Skeletal muscle cell (primary cell): ENCODE results near the gene LRRC8E.
A peak's percentile ranks its signal among the peaks of the same experiment; 100 is the strongest.

Source experiments
- DNase-seq: peaks from one replicate; pipeline ENCODE4 v3.0.0-alpha.2; 2010; ENCODE audit warnings: low read depth
- H3K4me3 ChIP-seq: 2 replicates; pipeline ENCODE4 v1.5.1; 2011; ENCODE audit warnings: low read depth, mild to moderate bottlenecking, control low read depth, low read length, moderate library complexity

Gene LRRC8E

DNA sequence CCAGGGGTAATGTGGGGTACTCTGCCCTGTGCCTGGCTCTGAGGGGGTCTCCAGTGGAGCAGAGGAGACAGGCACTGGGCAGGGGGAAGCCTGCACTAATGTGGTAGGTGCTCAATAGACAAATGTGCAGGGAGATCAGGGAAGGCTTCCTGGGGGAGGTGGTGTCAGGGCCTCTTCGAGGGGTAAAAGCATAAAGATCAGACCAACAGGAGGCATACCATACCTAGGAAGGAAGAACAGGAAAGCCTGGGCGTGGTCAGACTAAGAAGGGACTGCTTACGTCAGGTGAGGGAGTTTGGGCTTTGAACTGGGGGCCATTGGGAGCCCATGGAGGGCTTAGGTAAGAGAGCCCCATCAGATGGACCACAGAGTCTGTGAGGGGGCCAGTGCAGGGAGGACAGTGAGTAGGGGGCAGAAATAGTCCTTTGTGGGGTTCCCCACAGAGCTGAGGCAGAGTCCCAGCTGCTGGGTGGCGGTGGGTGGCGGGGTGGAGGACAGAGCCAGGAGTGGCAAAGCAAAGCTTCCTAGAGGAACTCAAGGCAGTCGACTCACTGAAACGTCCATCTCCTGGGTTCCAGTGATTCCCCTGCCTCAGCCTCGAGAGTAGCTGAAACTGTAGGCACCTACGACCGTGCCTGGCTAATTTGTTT, 22.9 kb upstream of the LRRC8E start:
- no peak overlapping the region for H3K4me3 ChIP-seq

DNA sequence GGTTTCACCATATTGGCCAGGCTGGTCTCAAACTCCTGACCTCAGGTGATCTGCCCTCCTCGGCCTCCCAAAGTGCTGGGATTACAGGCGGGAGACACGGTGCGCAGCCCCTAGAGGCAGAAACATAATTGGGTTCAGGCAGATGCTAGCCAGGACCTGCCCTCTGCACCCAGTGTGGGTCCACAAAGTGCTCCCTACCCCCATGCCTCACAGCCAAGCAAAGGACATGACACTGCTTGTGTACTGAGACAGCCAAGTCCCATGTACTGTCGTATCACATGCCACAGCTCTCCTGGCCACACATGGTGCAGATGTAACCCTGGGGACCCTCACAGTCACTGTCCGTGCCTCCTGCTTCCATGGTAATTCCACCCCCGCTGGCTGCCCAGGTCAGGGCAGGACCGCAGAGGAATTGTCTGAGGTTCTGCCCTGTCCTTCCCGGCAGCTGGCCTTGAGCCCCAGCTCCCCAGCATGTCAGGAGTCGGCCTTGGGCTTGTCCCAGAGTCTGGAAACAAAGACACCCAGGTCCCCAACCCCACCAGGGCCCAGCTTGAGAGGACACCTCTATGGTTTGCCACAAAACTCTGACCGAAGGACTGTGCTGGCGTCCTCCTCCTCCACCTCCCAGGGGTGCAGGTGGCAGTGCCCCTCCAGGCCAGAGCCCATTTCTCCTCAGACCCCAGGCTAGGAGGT, 21.8 kb upstream of the LRRC8E start:
- DNase-seq = no peak

More for the DNA sequence above, 22.9 kb upstream of the LRRC8E start:
- no peak for DNase-seq

DNA sequence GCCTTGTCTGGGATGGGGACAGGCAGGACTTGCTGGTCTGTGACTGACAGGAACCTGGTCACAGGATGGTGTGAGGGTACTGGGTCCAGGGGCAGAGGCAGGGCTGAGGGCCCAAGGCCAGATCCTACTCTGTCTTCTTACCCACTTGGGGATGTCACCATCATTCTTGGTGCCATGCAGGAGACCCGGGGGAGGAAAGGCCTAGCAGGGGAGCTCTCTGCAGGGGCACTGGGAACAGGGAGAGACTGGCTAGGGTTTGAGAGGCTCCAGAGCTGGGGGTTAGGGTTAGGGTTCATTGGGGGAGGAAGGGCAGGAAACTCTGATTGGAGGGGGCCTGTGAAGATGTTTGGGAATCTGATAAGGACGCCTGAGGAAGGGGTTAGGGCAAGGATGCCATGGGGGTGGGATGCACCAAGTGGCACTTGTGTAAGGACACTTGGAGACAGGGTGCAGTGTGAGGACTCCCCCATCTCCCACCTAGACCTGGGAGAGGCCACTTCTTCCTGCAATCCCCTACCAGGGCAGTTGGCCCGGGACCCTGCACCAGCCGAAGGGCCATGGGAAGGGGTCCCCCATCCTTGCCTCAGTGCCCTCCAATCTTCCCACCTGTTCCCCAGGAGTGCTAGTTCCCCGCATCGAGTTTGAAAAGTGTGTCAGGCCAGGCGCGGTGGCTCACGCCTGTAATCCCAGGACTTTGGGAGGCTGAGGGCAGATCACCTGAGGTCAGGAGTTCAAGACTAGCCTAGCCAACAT, 21.0 kb upstream of the LRRC8E start:
- H3K4me3 ChIP-seq = no peak overlapping the region
- DNase-seq = no peak

More for the DNA sequence above, 21.8 kb upstream of the LRRC8E start:
- H3K4me3 ChIP-seq = no peak overlapping the region

DNA sequence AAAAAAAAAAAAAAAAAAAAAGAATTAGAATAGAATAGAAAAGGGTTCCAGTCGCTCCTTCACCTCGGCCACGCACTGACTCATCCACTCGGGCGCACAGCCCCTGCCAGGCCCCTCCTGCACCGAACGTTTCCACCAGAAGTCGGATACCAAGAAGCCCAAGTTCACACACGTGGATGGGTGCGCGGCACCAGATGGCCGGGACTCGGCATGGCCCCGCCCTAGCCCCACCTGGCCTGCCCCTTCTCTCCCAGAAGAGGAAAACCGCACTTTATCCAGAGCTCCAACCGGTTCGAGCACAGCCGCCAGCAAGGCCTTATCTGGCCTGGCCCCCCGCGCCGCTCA, 20.0 kb upstream of the LRRC8E start:
- no peak for DNase-seq
- H3K4me3 ChIP-seq = no peak overlapping the region

DNA sequence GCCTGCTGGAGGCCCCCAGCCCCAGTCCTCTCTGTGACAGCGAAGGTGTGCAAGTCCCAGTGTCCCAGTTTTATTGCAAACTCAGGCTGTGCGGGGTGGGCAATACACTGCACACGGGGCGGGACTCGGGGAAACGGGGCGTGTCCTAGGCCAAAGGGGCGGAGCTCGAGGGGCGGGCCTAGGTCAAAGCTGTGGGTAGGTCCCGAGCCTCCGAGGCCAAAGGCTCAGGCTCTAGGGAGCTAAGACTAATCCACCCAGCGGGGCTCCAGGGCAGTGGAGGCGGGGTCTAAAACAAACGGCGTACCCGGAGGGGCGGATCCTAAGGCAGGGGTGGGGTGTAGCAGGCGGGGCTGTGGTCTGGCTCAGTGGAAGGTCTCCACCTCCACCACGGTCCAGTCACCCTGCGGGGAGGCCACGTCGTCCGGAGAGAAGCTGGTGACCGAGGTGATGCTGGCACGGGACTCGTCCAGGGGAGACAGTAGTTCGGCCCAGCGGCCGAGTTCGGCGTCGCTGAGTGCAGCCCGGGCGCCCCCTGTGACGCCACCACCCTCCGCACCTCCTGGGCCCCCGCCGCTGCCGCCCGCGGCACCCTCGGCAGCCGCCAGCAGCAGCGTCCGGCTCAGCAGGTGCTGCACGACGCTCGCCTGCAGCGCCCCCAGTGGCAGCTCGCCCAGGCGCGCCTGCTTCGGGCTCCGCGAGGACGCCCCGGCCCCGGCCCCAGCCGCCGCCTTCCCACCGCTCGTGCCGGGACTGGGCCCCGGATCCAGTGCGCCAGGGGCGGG, 19.4 kb upstream of the LRRC8E start:
- no peak for DNase-seq
- H3K4me3 ChIP-seq = peak overlapping the region; percentile 47

DNA sequence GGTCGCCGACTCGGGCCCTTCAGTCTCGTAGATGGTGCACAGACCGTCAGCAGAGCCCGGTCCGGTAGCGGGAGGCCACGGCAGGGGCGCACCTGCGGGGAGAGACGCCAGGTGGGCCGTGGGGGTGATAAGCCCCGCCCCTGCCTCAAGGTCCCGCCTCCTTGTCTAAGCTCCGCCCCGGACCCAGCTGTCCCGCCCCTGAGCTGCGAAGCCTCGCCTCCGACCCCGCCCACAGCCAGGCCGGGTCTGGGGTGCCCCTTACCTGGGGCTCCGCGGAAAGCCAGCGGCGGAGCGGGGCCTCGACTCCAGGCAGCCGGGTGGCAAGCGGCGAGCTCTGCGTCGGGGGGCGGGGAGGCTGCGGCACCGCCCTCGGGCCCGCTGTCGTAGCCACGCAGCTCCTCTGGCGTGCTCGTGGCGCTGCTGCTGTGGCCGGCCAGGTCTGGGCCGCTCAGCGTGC, 18.8 kb upstream of the LRRC8E start:
- no peak for DNase-seq
- peak overlapping the region; percentile 47 for H3K4me3 ChIP-seq

DNA sequence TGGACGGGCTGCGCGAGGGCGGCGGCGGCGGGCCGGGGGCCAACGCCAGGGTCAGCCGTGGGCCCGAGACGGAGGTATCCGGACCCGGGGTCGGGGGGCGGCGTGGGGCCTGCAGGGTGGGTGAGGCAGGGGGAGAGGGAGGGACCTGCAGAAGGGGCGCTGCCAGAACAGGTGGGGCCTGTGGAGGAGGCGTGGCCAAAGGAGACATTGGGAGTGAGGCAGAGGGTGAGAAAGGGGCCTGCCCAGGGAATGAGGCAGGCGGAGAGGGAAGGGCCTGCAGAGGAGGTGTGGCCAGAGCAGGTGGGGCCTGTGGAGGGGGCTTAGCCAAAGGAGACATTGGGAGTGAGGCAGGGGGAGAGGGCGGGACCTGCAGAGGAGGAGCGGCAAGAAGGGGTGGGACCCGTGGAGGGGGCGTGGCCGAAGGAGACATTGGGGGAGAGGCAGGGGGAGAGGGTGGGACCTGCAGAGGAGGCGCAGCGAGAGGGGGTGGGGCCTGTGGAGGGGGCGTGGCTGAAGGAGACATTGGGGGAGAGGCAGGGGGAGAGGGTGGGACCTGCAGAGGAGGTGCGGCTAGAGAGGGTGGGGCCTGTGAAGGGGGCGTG, 18.3 kb upstream of the LRRC8E start:
- H3K4me3 ChIP-seq = peak overlapping the region; percentile 47
- DNase-seq = no peak

DNA sequence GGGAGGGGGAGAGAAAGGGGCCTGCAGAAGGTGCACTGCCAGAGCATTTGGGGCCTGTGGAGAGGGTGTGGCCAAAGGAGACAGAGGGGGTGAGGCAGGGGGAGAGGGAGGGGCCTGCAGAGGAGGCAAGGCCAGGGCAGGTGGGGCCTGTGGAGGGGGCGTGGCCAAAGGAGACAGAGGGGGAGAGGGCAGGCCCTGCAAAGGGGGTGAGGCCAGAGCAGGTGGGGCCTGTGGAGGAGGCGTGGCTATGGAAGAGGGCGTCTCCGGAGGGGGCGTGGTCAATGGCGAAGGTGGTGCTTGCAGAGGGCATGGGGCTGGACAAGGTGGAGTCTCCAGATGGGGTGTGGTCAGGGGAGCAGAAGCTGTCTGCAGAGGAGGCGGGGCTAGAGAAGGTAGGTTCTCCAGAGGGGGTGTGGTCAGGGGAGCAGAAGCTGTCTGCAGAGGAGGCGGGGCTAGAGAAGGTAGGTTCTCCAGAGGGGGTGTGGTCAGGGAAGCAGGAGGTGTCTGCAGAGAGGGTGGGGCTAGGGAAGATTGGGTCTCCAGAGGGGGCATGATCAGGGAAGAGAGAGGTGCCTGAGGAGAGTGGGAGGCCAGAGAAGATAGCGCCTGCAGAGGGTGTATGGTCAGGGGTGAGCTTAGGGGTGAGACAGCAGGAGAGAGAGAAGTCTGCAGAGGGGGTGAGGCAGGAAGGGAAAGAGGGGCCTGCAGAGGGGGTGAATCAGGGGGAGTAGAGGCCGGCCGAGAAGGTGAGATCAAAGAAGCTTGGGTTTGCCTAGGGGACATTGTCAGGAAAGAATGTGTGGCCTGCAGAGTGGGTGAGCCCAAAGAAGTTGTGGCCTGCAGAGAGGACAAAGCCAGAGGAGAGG, 17.5 kb upstream of the LRRC8E start:
- no peak for DNase-seq
- no peak overlapping the region for H3K4me3 ChIP-seq

DNA sequence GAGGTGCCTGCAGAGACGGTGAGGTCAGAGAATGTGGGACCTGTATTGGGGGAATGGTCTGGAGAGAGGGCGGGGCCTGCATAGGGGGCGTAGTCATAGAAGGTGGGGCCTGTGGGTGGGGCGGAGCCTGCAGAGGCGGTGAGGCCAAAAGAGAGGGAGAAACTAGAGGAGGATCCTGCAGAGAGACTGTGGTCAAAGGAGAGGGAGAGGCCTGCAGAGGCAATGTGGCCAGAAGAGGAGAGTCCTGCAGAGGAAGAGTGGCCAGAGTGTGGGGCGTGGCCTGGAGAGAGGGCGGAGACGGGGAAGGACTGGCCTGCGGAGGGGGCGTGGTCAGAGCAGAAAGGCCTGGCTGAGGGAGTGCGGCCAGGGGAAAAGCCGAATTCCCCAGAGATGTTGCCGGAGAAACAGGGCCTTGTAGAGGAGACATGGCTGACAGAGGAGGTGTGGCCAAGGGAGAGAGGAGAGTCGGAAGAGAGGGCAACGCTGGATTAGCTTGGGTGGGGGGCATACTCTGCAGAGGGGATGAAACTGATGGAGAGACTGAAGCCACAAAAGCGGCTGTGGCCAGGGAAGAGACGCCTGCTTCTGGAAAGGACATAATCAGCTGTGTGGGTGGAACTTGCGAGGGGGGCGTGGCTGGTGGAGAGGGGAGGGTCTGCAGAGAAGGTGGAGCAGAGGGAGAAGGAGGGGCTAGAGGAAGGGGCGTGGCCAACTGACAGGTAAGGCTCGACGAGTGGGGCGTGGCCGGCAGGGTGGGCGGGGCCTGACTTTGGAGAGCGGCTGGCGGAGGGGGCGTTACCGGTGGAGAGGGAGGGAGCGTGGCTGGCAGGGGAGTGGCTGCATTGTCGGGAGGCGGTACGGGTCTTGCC, 16.6 kb upstream of the LRRC8E start:
- DNase-seq = peak; percentile 74
- peak overlapping the region; percentile 40 for H3K4me3 ChIP-seq

DNA sequence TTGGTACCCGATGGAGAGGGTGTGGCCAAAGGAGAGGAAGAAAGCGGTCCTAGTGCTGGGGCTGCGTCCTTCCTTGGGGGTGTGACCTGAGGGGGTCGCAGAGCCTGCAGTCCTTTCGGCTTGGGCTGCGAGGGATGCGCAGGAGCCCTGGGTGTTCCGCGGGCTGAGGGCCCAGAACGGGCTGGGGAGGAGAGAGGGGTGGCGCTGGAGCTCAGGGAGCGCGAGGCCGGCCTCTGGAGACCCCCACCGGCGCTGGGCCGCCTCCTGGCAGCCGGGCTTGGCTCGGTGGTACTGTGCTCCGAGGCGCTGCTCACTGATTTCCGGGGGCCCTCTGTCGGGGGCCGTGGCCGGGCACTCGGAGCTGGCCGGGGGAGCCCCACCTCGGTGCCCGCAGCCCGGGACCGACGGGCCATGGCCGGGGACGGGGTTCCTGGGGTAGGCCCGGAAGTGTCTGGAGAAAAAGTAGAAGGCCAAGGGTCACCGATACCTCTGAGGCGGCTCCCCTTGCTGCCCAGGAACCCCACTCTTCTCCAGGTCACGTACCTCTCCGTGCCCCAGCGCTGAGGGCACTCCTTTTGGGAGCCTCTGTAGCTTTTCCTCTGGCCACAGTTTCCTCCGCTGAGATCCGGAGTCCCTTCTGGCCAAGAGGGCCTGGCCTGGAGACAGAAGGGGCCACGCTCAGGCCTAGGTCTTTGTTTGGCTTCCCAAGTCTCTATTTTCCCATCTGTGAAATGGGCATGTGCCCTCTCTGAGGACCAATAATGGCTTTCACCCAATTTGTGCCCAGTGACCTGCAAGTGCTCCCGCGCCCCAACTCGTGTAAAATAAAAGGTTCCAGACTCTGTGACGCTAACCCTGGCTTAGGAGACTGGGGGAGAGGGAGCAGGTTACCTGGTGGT, 15.8 kb upstream of the LRRC8E start:
- no peak for DNase-seq
- peak overlapping the region; percentile 40 for H3K4me3 ChIP-seq

DNA sequence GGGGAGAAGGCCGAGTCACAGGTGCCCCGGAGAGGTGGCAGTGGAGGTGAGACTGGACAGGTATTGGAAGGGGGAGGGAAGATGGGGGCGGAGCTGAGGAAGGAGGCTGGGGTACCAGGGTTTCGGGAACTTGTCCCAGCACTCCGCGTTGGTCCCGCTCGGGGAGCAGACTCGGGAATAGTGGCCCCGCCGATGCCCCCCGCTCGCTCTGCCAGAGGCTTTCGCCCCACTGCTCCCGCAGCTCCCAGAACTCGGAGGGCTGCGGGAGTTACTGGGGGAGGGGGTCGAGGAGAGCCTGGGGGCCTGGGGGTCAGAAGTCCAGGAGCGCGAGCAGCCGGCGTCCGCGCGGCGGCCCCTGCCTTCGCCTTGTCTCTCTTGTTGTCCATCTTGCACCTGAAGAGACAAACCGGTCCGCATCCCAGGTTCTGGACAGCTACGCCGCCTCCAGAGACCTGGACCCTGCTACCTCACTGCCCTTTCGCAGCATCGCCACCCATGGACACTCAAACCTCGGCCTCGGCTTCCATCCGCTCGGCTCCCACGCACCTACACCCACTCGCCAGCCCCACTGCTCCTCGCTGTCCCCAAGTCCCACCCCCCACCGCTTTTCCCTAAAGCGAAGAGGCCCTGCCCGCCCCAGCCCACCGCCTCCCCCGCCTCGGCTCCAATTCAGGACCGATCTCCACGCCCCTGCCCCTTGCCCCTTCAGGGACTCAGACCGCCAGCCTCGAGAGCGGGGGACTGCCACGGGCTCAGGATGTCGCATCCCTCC, 14.8 kb upstream of the LRRC8E start:
- DNase-seq = no peak
- peak overlapping the region; percentile 20 for H3K4me3 ChIP-seq

DNA sequence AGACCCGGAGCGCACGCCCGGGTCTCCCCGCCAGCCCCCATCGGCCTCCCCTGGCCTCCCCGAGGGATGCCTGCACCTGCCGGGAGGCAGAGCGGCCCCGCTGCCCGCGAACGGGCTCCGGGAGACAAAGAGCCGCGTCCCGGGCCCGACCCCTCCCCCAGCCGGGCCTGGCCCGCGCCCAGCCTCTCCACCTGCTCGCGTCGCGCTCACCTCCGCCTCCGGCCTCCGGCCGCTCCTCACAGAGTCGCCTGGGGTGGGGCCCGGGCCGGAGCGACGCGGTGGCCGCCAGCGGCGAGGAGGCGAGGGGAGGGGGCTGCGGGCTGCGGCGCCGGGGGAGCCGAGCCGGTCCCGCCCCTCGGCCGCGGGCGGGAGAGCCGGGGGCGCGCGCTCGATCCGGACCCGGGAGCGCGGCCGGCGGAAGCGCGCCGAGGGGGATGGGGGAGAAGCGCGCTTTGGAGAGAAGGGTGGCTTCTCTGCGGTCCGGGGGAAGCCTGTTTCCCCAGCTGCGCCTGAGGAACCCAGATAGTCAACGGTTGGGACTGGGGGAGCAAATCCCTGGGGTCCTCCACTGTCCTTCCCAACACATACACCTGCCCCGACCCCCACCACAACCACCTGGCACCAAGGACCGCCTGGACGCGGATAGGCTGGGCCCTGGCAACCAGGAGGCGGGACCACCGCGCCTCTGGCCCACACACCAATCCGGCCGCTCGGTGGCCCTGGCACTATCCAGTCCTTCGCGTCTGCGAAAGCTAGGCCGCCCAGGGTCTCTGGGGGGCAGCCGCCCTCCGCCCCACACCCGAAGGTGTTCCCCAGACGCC, 14.0 kb upstream of the LRRC8E start, which contains the start of gene PRR36:
TSS of gene PRR36 (minus strand) at position 315 of the 821 bp plus-strand sequence. CDS start 701 bp downstream, outside the sequence.
- no peak for DNase-seq
- peak within 1 kb of the TSS; percentile 20 for H3K4me3 ChIP-seq

DNA sequence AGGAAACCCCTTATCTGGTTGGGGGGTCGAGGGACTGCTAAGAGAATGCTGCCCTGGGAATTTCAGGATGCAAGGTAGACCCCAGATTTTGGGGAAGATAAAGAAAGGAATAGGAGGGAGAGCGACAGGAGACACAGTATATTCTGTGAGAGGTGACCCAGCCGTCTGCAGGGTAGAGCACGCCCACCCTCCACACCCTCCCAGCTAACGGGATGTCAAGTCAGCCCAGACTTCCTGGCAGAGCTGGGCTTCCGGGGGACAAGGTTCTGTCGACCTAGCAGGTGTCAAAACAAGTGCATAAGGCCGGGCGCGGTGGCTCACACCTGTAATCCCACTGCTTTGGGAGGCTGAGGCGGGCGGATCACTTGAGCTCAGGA, 13.4 kb upstream of the LRRC8E start:
- H3K4me3 ChIP-seq = no peak overlapping the region
- no peak for DNase-seq

DNA sequence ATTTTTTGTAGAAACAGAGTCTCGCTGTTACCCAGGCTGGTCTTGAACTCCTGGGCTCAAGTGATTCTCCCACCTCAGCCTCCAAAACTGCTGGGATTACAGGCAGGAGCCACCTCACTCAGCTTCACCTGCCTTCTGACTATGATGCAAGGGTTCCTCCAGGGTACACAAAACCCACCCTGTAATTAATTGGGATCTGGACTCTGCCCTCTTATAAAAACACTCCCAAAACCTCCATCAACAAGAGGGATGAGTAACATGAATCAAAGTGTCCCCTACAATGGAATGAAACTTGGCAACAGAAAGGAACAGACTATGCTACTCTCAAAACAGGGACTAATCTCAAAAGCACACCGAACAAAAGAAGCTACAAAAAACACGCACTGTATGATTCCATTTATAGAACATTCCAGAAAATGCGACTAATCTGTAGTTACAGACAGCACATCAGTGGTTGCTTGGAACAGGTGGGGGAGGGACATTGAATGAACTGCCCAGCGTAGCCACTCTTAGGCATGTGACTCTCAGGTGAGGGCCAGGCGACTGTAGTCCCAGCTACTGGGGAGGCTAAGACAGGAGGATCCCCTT, 11.0 kb upstream of the LRRC8E start:
- H3K4me3 ChIP-seq = no peak overlapping the region
- no peak for DNase-seq
